PFSK-1 (cell line): Measurements from ENCODE around the gene RARA.

ENCODE experiments used
- POLR2AphosphoS5 ChIP-seq: IDR thresholded peaks from 2 replicates; pipeline ENCODE4 v1.6.1; 2012; ENCODE audit warnings: low read depth, mild to moderate bottlenecking, control low read depth, low read length, moderate library complexity
- TF ChIP-seq, protein P1 (sequence below), 2 experiments: IDR thresholded peaks; 2 replicates each; pipeline versions ENCODE4 v1.6.1 to v1.8.0; 2011 to 2012; ENCODE audit warnings: low read depth in 2 of 2, low read length in 2 of 2, control low read depth in 1 of 2, inconsistent platforms in 1 of 2, mild to moderate bottlenecking in 1 of 2, moderate library complexity in 1 of 2; ENCODE audit not compliant: insufficient read depth in 1 of 2

- no peak for TF ChIP-seq POLR2AphosphoS5
- TF ChIP-seq, protein P1, sequence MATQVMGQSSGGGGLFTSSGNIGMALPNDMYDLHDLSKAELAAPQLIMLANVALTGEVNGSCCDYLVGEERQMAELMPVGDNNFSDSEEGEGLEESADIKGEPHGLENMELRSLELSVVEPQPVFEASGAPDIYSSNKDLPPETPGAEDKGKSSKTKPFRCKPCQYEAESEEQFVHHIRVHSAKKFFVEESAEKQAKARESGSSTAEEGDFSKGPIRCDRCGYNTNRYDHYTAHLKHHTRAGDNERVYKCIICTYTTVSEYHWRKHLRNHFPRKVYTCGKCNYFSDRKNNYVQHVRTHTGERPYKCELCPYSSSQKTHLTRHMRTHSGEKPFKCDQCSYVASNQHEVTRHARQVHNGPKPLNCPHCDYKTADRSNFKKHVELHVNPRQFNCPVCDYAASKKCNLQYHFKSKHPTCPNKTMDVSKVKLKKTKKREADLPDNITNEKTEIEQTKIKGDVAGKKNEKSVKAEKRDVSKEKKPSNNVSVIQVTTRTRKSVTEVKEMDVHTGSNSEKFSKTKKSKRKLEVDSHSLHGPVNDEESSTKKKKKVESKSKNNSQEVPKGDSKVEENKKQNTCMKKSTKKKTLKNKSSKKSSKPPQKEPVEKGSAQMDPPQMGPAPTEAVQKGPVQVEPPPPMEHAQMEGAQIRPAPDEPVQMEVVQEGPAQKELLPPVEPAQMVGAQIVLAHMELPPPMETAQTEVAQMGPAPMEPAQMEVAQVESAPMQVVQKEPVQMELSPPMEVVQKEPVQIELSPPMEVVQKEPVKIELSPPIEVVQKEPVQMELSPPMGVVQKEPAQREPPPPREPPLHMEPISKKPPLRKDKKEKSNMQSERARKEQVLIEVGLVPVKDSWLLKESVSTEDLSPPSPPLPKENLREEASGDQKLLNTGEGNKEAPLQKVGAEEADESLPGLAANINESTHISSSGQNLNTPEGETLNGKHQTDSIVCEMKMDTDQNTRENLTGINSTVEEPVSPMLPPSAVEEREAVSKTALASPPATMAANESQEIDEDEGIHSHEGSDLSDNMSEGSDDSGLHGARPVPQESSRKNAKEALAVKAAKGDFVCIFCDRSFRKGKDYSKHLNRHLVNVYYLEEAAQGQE (IDR thresholded peaks at IDR 0.05; ENCODE audit: insufficient read depth in 1 of 2, low read depth in 2 of 2, low read length in 2 of 2): no peak
Measured at GRCh38 chr17:40315678-40316570, 6.9 kb downstream of the RARA start.
